K562 (cell line): ENCODE results near the gene TUBGCP6. TPM values are rescaled to one million over a fixed set of nuclear protein-coding genes. Genes with fewer than 3 reads are reported as not detected.

ENCODE experiments used
- ATAC-seq: fragments of 200-7000 bp; cut with Tn5 transposase; 3 replicates; pipeline ENCODE4 v1.9.1; 2020; ENCODE audit warnings: moderate library complexity
- BruUV-seq: library from RNA; stranded (reverse); fragments of 400-500 nt; replicated peaks from 2 replicates; lab custom pipeline; 2021; lab: Mats Ljungman, UMichigan
- CTCF ChIA-PET: fragments of 300-600 bp; formaldehyde crosslinking; extraction: SDS; loops from one replicate; lab custom pipeline; 2021; ENCODE audit warnings: low intra/inter-chr PET ratio; lab: Yijun Ruan, JAX
- POLR2A ChIA-PET: fragments of 300-600, 350-650 bp; sonication (Branson Sonifier 250); formaldehyde crosslinking; extraction: SDS; loops from one replicate; lab custom pipeline; 2021; ENCODE audit warnings: antibody characterized with exemption, inconsistent platforms; lab: Yijun Ruan, JAX
- DNase-seq, 4 experiments: peaks; one replicate each; pipeline versions ENCODE4 v3.0.0 to v3.0.0-alpha.2; 2011 to 2018; ENCODE audit warnings: low spot score in 3 of 4, mixed read lengths in 3 of 4; ENCODE audit errors: extremely low read depth in 1 of 4
- FAIRE-seq: peaks from 2 replicates; lab custom pipeline; 2011; peaks lifted over from hg19 to GRCh38; lab: Jason Lieb, UNC
- H2AFZ ChIP-seq: 2 replicates; pipeline ENCODE4 v1.6.0; 2011; ENCODE audit warnings: low read depth, low read length, control low read depth, inconsistent platforms
- H3K27ac ChIP-seq: fragments of 200-600 bp; 3 replicates; pipeline ENCODE4 v1.8.0; 2011; ENCODE audit warnings: low read depth, mild to moderate bottlenecking, control low read depth, inconsistent platforms, low read length, moderate library complexity, mixed read lengths; ENCODE audit errors: extremely low read depth
- H3K27me3 ChIP-seq, 2 experiments: fragments of 300-600 bp in 1 of 2; 2 replicates in 1 of 2; 3 replicates in 1 of 2; pipeline versions ENCODE4 v1.6.0 to v1.8.0; 2011; ENCODE audit warnings: inconsistent platforms in 2 of 2, low read length in 2 of 2, mild to moderate bottlenecking in 1 of 2, mixed read lengths in 1 of 2, moderate library complexity in 1 of 2; ENCODE audit not compliant: control insufficient read depth in 2 of 2, insufficient read depth in 2 of 2
- H3K36me3 ChIP-seq: fragments of 300-600 bp; 3 replicates; pipeline ENCODE4 v1.8.0; 2011; ENCODE audit warnings: mild to moderate bottlenecking, low read length, inconsistent platforms; ENCODE audit not compliant: control insufficient read depth, insufficient read depth
- H3K4me1 ChIP-seq, 2 experiments: fragments of 200-600 bp in 1 of 2; replicated peaks in 1 of 2; 2 replicates in 1 of 2; 3 replicates in 1 of 2; pipeline versions ENCODE4 v1.5.1 to v1.8.0; 2011; ENCODE audit warnings: inconsistent platforms in 2 of 2, low read length in 2 of 2, mild to moderate bottlenecking in 1 of 2, mixed read lengths in 1 of 2, moderate library complexity in 1 of 2; ENCODE audit not compliant: control insufficient read depth in 2 of 2, insufficient read depth in 2 of 2
- H3K4me2 ChIP-seq: 2 replicates; pipeline ENCODE4 v1.6.1; 2011; ENCODE audit warnings: low read length, control low read depth, inconsistent platforms, mixed read lengths; ENCODE audit not compliant: insufficient read depth
- H3K4me3 ChIP-seq: fragments of 200-600 bp; sonication (generic), shearing (Covaris generic); 2 replicates; pipeline ENCODE4 v1.5.1; 2016; ENCODE audit warnings: control low read depth, inconsistent platforms
- H3K79me2 ChIP-seq: fragments of 200-600 bp; 3 replicates; pipeline ENCODE4 v1.8.0; 2011; ENCODE audit warnings: low read length, inconsistent platforms; ENCODE audit not compliant: control insufficient read depth, insufficient read depth
- H3K9ac ChIP-seq, 2 experiments: 2 replicates each; pipeline versions ENCODE4 v1.6.0 to v1.6.1; 2011; ENCODE audit warnings: low read depth in 2 of 2, low read length in 2 of 2, control low read depth in 1 of 2, inconsistent platforms in 1 of 2, mild to moderate bottlenecking in 1 of 2, mixed read lengths in 1 of 2; ENCODE audit not compliant: insufficient read depth in 1 of 2
- H3K9me1 ChIP-seq: one replicate; pipeline ENCODE4 v1.6.0; 2011; ENCODE audit warnings: inconsistent platforms, mild to moderate bottlenecking, low read length, moderate library complexity; ENCODE audit not compliant: control insufficient read depth, insufficient read depth
- H3K9me3 ChIP-seq: replicated peaks from 2 replicates; pipeline ENCODE4 v1.5.1; 2011; ENCODE audit warnings: low read depth, low read length, inconsistent platforms; ENCODE audit not compliant: control insufficient read depth, insufficient read depth
- H4K20me1 ChIP-seq: replicated peaks from 2 replicates; pipeline ENCODE4 v1.6.1; 2011; ENCODE audit warnings: low read length, inconsistent platforms, mixed read lengths; ENCODE audit not compliant: control insufficient read depth, insufficient read depth
- ATF1 ChIP-seq, 2 experiments: fragments of 450-650 bp in 1 of 2; IDR thresholded peaks; 2 replicates each; pipeline ENCODE4 v1.6.1; 2016; ENCODE audit warnings: missing compliant biosample characterization in 1 of 2, missing genetic modification characterization in 1 of 2
- BRD4 ChIP-seq: fragments of 200-600 bp; sonication (generic); IDR thresholded peaks from 2 replicates; pipeline ENCODE4 v1.6.1; 2017; ENCODE audit warnings: inconsistent platforms
- CBX3 ChIP-seq, 2 experiments: IDR thresholded peaks; 1 replicate in 1 of 2; 2 replicates in 1 of 2; pipeline ENCODE4 v1.6.1; 2012; ENCODE audit warnings: inconsistent platforms in 2 of 2, low read length in 2 of 2, borderline replicate concordance in 1 of 2, control low read depth in 1 of 2
- CBX8 ChIP-seq: fragments of 200-600 bp; sonication (generic); IDR thresholded peaks from 2 replicates; pipeline ENCODE4 v1.6.1; 2012; ENCODE audit warnings: borderline replicate concordance, mixed run types, low read depth, mild to moderate bottlenecking, moderate library complexity, mixed read lengths, low read length, control low read depth, inconsistent platforms; ENCODE audit not compliant: poor library complexity, severe bottlenecking; ENCODE audit errors: extremely low read depth
- CCNT2 ChIP-seq: IDR thresholded peaks from 2 replicates; pipeline ENCODE4 v1.6.1; 2011; ENCODE audit warnings: borderline replicate concordance, low read depth, mild to moderate bottlenecking, moderate library complexity, mixed read lengths, low read length; ENCODE audit not compliant: insufficient read length; ENCODE audit errors: extremely low read depth
- CREB1 ChIP-seq, 2 experiments: sonication (generic) in 1 of 2; formaldehyde crosslinking in 1 of 2; IDR thresholded peaks; 2 replicates each; pipeline versions ENCODE4 v1.6.1 to v1.8.0; 2012 to 2022; ENCODE audit warnings: inconsistent platforms in 1 of 2, mild to moderate bottlenecking in 1 of 2, missing genetic modification reagents in 1 of 2, moderate library complexity in 1 of 2
- MED1 ChIP-seq: sonication (generic); formaldehyde crosslinking; IDR thresholded peaks from 2 replicates; pipeline ENCODE4 v1.8.1; 2023; ENCODE audit warnings: missing genetic modification reagents, borderline replicate concordance
- NCOR1 ChIP-seq: fragments of 450-650 bp; IDR thresholded peaks from 2 replicates; pipeline ENCODE4 v1.6.1; 2016; ENCODE audit warnings: mild to moderate bottlenecking, moderate library complexity
- NFYB ChIP-seq: IDR thresholded peaks from 2 replicates; pipeline ENCODE4 v1.6.1; 2011; ENCODE audit warnings: mild to moderate bottlenecking, moderate library complexity; ENCODE audit not compliant: insufficient read length; ENCODE audit errors: extremely low read depth
- PHB ChIP-seq: fragments of 250-450 bp; sonication (Bioruptor Pico); IDR thresholded peaks from 2 replicates; pipeline ENCODE4 v1.5.0; 2021
- POLR2G ChIP-seq: fragments of 200-400 bp; formaldehyde crosslinking; IDR thresholded peaks from 2 replicates; pipeline ENCODE4 v1.6.1; 2017; ENCODE audit warnings: low read depth, mild to moderate bottlenecking, antibody characterized with exemption, low read length, moderate library complexity
- SLC30A9 ChIP-seq: fragments of 250-450 bp; sonication (Bioruptor Pico); IDR thresholded peaks from 2 replicates; pipeline ENCODE4 v1.8.0; 2022; ENCODE audit warnings: mild to moderate bottlenecking, moderate library complexity
- TAF7 ChIP-seq: fragments of 450-650 bp; IDR thresholded peaks from 2 replicates; pipeline ENCODE4 v1.6.1; 2016; ENCODE audit warnings: missing genetic modification characterization, missing compliant biosample characterization
- ZBTB33 ChIP-seq: sonication (generic); formaldehyde crosslinking; IDR thresholded peaks from 2 replicates; pipeline ENCODE4 v1.8.1; 2023; ENCODE audit warnings: mild to moderate bottlenecking, missing genetic modification reagents
- ZNF79 ChIP-seq: fragments of 250-450 bp; sonication (Bioruptor Pico); IDR thresholded peaks from 2 replicates; pipeline ENCODE4 v1.4.0; 2020; ENCODE audit warnings: low read depth, mild to moderate bottlenecking, moderate library complexity
- WGBS: fragments of 100-300 bp; shearing (Covaris generic); methylation state at CpG from one replicate; pipeline ENCODE4 v1.1.6; 2016; ENCODE audit warnings: low coverage, mixed read lengths; ENCODE audit not compliant: insufficient coverage; ENCODE audit errors: missing lambda C conversion rate; 5-methylcytosine and 5-hydroxymethylcytosine counted together
- in situ Hi-C: fragments of 300-500 bp; cut with MboI; formaldehyde crosslinking; loops from 4 replicates; pipeline ENCODE4 v1.15.0; 2018; ENCODE audit warnings: inconsistent platforms, mixed read lengths
- intact Hi-C: fragments of 100-400 bp; cut with micrococcal nuclease; formaldehyde crosslinking; loops from 2 replicates; pipeline ENCODE4 v1.14.2; 2022
- polyA plus RNA-seq, 8 experiments: library from polyadenylated mRNA; depleted of rRNA in 4 of 8; stranded (reverse) in 5 of 8; unstranded in 3 of 8; fragments of >200 nt; fragmentation: Nextera tagmentation in 2 of 8; fragmentation: Illumina TruSeq in 1 of 8; extraction: Ambion mirVana in 2 of 8; extraction: Trizol in 1 of 8; gene quantifications; 2 replicates each; pipeline versions ENCODE4 v1.2.1 to v1.2.3, GENCODE V29; 2011 to 2014; ENCODE audit warnings: inconsistent platforms in 1 of 8, missing spikeins in 1 of 8
- total RNA-seq, 7 experiments: library from RNA; depleted of rRNA in 6 of 7; stranded (reverse); fragments of >200 nt in 6 of 7; fragmentation: Illumina TruSeq in 2 of 7; extraction: Trizol in 2 of 7; gene quantifications; 2 replicates each; pipeline versions ENCODE4 v1.2.1 to v1.2.3, GENCODE V29; 2011 to 2021; ENCODE audit warnings: low replicate concordance in 1 of 7
- TF ChIP-seq, protein P1 (sequence below): fragments of 250-450 bp; sonication (Bioruptor Pico); IDR thresholded peaks from 2 replicates; pipeline ENCODE4 v1.8.0; 2021; ENCODE audit warnings: moderate library complexity, mild to moderate bottlenecking, inconsistent platforms

TUBGCP6 gene
- total and polyA plus RNA-seq, 9 of the 15 experiments (the other 6 are each of a cell fraction or from before 2014, with no cell fraction given) = 0.76 to 33.0 (median 10.1) TPM

- TF ChIP-seq MED1 (no peak), ATF1 (CRISPR knock-in tag; IDR thresholded peaks at IDR 0.05) (no peak), ATF1 (tag; IDR thresholded peaks at IDR 0.05) (no peak), PHB (CRISPR knock-in tag) (no peak), NFYB (no peak), SLC30A9 (no peak), CBX3 (IDR thresholded peaks at IDR 0.05; ENCODE audit: borderline replicate concordance in 1 of 2, low read length in 2 of 2) (no peak), BRD4 (no peak)
These were observed 10.8 kb upstream of the TUBGCP6 start (continued) for GRCh38 chr22:50255607-50256006.

GRCh38 chr22:50255099-50255498 is 10.3 kb upstream of the TUBGCP6 start:
- no peak for TF ChIP-seq TAF7 (tag)
- peak; percentile 4; the same call in 1 of the 2 replicates for TF ChIP-seq POLR2G
- no peak for TF ChIP-seq CREB1 (IDR thresholded peaks at IDR 0.05)
- no peak for TF ChIP-seq CREB1 (CRISPR knock-in tag; IDR thresholded peaks at IDR 0.05)
- TF ChIP-seq ZBTB33 (CRISPR knock-in tag) = peak; percentile 19; the same call in 1 of the 2 replicates
- TF ChIP-seq, protein P1, sequence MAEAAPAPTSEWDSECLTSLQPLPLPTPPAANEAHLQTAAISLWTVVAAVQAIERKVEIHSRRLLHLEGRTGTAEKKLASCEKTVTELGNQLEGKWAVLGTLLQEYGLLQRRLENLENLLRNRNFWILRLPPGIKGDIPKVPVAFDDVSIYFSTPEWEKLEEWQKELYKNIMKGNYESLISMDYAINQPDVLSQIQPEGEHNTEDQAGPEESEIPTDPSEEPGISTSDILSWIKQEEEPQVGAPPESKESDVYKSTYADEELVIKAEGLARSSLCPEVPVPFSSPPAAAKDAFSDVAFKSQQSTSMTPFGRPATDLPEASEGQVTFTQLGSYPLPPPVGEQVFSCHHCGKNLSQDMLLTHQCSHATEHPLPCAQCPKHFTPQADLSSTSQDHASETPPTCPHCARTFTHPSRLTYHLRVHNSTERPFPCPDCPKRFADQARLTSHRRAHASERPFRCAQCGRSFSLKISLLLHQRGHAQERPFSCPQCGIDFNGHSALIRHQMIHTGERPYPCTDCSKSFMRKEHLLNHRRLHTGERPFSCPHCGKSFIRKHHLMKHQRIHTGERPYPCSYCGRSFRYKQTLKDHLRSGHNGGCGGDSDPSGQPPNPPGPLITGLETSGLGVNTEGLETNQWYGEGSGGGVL (CRISPR knock-in tag) = no peak
- no peak for TF ChIP-seq ZNF79
- no peak for TF ChIP-seq CCNT2
- TF ChIP-seq CBX8 = no peak
- TF ChIP-seq NCOR1 = no peak
- ATAC-seq = no peak
- no peaks in the 10 kb centered on the region for H3K9me1 ChIP-seq
- H2AFZ ChIP-seq = no peak overlapping the region
- peaks cover 60% of the 10 kb centered on the region; the same call in 1 of the 3 replicates for H3K36me3 ChIP-seq
- H4K20me1 ChIP-seq = no peaks in the 10 kb centered on the region
- no peak for FAIRE-seq
- 92% methylated on average over 14 of the region's 19 CpGs for WGBS
- peaks cover 25% of the 10 kb centered on the region for H3K79me2 ChIP-seq
- no peak for DNase-seq
- intact Hi-C loops = no loop called here
- no peak overlapping the region for H3K27ac ChIP-seq
- no peak overlapping the region for H3K4me2 ChIP-seq
- POLR2A ChIA-PET = no interaction called here
- peaks cover 0 to 93% of the 10 kb centered on the region in 2 experiments; a peak in 4 of 5 replicates for H3K4me1 ChIP-seq
- in situ Hi-C loops = no loop called here
- CTCF ChIA-PET = no interaction called here
- no peak overlapping the region for H3K9ac ChIP-seq
- no peaks in the 10 kb centered on the region for H3K27me3 ChIP-seq
- no peak overlapping the region for H3K4me3 ChIP-seq
- no TSS peak for BruUV-seq
- H3K9me3 ChIP-seq = no peaks in the 10 kb centered on the region
